Measurements from ENCODE around the gene FOXF2.

The FOXF2 gene

GRCh38 chr6:1378065-1379016 is 11.0 kb upstream of the FOXF2 start:
- no peak for DNase-seq (ENCODE audit: low spot score)

- no peak for DNase-seq (ENCODE audit: low spot score)
These were observed 10.2 kb upstream of the FOXF2 start for GRCh38 chr6:1379017-1379787.

GRCh38 chr6:1379788-1380147 is 9.6 kb upstream of the FOXF2 start:
- no peak for DNase-seq (ENCODE audit: low spot score)

- DNase-seq (ENCODE audit: low spot score) = no peak
These were observed 8.6 kb upstream of the FOXF2 start for GRCh38 chr6:1380625-1381427.

- DNase-seq (ENCODE audit: low spot score) = peak; percentile 32
These were observed 7.7 kb upstream of the FOXF2 start for GRCh38 chr6:1381481-1382330.

- no peak for DNase-seq (ENCODE audit: low spot score)
These were observed 7.0 kb upstream of the FOXF2 start for GRCh38 chr6:1382331-1382882.

GRCh38 chr6:1382883-1383728 is 6.3 kb upstream of the FOXF2 start:
- no peak for DNase-seq (ENCODE audit: low spot score)

GRCh38 chr6:1383729-1384548 is 5.4 kb upstream of the FOXF2 start:
- no peak for DNase-seq (ENCODE audit: low spot score)

- no peak for DNase-seq (ENCODE audit: low spot score)
These were observed 4.7 kb upstream of the FOXF2 start for GRCh38 chr6:1384549-1385128.

- no peak for DNase-seq (ENCODE audit: low spot score)
These were observed 4.0 kb upstream of the FOXF2 start for GRCh38 chr6:1385129-1386037.

GRCh38 chr6:1386038-1386709 is 3.2 kb upstream of the FOXF2 start:
- no peak for DNase-seq (ENCODE audit: low spot score)

- no peak for DNase-seq (ENCODE audit: low spot score)
These were observed 1.9 kb upstream of the FOXF2 start for GRCh38 chr6:1387538-1387875.

- no peak for DNase-seq (ENCODE audit: low spot score)
These were observed 1.3 kb upstream of the FOXF2 start for GRCh38 chr6:1387876-1388629.

GRCh38 chr6:1388630-1389368 is 577 bp upstream of the FOXF2 start:
- no peak for DNase-seq (ENCODE audit: low spot score)

- no peak for DNase-seq (ENCODE audit: low spot score)
These were observed 963 bp downstream of the FOXF2 start for GRCh38 chr6:1390133-1390945.

Data from CD4-positive, alpha-beta T cell treated with Interleukin-15 for 4 hours (primary cell).